ENCODE measurements around the gene MLKL.
"Not testable (repeated sequence)": the region's sequence is repeated elsewhere in the genome, so short reads cannot be mapped to it uniquely, and the experiment has no call there.

Gene MLKL

DNA sequence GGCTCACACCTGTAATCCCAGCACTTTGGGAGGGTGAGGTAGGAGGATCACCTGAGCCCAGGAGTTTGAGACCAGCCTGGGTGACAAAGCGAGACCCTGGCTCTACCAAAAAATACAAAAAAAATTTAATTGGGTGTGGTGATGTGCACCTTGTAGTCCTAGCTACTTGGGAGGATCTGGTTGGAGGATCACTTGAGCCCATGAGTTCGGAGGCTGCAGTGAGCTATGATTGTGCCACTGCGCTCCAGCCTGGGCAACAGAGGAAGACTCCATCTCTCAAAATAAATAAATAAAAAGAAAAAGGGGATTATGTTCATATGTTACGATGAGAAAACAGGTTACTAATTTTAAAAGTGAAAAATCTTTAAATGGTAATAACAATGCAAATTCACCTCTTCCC, 996 bp downstream of the MLKL start:
- DNase-seq (ENCODE audit: low read depth): no peak

DNA sequence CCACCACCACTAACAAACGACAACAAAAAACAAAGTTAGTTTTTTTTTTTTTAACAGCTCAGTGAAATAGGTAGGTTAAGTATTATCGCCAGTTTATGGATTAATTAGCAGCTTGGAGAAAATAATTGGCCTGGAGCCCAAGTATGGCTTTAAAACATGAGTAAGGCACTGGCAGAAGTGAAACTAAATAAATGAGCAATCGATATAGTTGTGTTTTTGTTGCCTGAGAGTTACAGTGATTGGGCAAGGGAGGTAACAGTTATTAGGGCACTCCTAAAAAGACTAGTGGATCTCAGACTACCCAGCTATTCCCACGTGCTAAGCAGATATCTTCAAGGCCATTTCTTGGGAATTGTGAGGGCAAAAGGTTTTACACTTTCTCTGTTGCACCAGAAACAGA, 2.4 kb downstream of the MLKL start:
- no peak for DNase-seq (ENCODE audit: low read depth)

DNA sequence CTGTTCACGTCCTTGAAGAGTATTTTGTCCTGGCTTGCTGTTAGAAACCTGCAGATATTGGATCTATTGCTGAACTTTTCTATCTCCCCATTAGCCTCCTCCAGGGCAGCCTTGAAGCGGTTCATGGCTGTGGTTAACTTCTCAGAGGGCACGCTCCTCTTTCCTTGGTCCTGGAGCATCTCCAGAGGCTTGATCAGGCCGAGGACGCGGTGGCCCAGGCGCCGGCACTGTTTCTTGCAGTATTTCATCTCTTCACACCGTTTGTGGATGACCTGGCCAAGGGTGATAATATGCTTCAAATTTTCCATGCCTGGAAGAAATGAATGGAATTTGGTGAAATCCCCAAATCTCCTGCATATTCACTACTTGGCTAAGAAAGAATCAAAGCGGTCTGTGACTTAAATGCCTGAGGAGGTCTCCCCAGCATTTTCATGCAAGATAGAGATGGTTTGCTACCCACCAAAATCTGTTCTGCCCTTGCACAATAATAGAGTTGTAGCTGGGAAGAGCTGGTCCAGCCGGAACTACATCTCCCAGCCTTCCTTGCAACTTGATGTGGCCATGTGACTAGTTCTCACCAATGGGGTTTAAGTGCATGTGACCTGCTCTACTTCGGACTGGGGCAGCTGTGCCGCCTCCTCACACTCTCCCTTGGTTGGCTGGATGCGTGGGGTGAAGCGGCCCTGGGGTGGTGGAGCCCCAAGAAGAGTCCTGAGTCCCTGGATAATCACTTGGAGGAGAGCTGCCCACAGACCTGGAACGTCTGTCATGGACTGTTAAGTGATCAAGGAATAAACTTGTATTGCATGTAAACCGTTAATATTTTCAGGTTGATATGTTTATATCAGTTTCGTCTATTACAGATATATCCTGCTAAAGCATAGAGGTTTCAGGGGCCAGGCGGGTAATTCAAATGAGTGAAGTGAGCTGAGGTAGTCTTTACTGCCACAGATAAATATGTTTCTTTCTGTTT, 4.9 kb downstream of the MLKL start:
- DNase-seq (ENCODE audit: low read depth): peak; percentile 33

DNA sequence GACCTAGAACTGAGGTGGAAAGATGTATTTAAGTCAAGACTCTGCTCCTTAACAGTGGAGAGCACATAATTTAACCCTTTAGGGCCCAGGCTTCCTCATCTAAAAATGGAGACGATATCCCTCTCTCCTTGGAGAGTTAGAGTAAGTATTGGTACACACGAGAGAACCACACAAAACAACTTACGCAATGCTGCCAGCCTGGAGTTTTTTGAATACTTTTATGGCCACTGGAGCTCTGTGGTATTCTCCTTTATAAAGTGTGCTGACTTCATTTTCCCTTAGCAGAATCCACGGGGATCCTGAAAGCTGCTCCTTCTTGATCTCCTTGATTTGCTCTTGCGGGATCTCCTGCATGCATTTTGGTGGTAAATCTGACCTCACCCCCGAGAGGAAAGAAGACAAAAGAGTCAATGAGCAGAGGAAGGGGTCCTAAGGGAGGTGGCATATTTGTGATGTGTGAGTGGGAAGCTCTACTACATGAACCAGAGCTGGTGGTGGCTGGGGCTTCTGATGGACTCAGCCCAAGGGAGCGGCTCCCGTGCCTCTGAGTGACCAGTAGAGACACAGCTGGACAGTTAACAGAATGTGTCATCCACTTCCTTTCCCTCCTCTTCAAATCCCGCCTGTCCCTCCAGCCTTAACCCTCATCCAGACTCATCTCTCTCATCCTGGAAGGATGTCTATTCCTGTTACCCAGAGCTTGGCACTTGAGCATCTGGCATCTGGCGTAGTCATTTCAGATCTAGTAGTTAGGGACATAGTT, 9.4 kb downstream of the MLKL start:
- no peak for DNase-seq (ENCODE audit: low read depth)

DNA sequence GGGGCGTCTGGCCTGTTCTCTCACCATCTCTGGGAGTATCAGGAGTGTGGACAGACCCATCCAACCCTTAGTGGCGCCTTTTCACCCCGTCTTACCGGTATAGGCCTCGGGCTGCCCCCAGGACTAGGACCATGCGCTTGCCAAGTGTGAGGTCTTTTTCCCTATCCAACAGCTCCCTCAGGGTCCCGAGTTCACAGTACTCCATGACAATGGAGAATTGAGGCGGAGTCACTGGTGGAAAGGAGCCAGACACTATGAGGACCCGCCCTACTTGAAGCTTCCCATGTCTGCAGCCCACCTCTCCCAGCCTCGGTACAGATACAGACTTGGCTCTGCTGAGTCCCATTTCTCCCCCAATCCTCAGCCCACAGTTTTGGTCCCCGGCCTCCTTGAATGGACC, 18.1 kb downstream of the MLKL start:
- no peak for DNase-seq (ENCODE audit: low read depth)

DNA sequence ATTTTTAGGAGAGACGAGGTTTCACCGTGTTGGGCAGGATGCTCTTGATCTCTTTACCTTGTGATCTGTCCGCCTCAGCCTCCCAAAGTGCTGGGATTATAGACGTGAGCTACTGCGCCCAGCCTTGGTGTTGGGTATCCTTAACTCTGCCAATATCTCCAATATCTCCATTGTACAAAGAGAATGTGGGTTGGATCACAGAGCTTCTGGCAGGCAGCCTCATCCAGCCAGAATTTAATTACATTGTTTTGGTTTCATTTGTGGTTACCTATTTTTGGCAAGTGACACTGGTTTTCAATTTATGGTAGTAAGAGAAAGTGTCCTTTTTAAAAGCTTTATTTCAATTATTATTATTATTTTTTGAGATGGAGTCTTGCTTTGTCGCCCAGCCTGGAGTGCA, 20.0 kb downstream of the MLKL start:
- DNase-seq (ENCODE audit: low read depth): no peak

DNA sequence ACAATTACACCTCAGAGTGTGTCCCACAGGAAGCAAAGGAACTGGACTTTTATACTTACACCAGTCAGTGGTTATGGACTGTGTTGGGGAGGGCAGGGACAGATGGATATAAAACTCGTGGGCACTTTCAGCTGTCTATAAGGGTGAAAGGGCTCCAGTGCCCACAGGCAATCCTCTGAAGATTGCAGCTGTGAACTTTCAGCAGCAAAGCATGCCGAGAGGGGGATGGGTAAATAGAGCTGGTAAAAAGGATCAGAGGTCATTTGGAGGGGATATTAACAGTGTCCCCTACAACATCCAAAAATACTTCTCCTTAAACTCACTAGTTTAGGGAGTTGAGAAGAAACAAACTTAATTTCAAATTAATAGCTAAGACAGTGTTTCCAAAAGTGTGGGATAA, 20.7 kb downstream of the MLKL start:
- no peak for DNase-seq (ENCODE audit: low read depth)

DNA sequence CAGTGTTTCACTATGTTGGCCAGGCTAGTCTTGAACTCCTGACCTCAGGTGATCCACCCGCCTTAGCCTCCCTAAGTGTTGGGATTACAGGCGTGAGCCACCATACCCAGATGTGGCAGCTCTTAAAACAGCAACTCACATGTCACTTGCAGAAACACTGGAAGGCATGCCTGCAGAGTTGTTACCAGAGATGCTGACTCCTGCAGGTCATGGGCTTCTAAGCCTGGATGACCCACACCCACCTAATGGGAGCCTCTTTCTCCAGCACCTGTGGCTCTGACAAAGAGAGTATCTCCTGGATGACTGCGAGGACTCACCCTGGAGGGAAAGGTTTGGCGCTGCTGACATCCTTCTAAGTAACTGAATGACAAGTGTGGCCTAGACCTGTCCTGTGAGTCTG, 22.8 kb downstream of the MLKL start:
- no peak for DNase-seq (ENCODE audit: low read depth)

DNA sequence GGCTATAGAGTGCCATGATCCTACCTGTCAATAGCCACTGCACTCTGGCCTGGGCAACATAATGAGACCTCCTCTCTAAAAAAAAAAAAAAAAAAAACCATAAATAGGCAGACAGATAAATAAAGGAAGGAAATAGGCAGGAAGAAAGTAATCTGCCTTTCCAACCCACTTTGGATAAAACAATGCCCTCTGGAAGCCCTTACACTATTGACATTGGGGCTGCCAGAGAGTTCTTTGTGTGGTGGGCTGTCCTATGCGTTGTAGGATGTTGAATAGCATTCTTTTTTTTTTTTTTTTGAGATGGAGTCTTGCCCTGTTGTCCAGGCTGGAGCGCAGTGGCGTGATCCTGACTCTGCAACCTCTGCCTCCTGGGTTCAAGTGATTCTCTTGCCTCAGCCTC, 26.8 kb downstream of the MLKL start:
- DNase-seq (ENCODE audit: low read depth): no peak

DNA sequence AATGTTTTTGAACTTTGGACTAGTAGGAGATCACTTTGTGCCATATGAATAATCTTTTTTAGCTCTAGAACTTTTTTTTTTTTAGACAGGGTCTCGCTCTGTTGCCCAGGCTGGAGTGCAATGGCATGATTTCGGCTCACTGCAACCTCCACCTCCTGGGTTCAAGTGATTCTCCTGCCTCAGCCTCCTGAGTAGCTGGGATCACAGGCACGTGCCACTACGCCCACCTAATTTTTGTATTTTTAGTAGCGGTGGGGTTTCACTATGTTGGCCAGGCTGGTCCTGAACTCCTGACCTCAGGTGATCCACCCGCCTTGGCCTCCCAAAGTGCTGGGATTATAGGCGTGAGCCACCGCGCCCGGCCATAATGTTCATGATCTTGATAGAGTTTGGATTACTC, 31.8 kb downstream of the MLKL start:
- DNase-seq (ENCODE audit: low read depth): not testable (repeated sequence)

DNA sequence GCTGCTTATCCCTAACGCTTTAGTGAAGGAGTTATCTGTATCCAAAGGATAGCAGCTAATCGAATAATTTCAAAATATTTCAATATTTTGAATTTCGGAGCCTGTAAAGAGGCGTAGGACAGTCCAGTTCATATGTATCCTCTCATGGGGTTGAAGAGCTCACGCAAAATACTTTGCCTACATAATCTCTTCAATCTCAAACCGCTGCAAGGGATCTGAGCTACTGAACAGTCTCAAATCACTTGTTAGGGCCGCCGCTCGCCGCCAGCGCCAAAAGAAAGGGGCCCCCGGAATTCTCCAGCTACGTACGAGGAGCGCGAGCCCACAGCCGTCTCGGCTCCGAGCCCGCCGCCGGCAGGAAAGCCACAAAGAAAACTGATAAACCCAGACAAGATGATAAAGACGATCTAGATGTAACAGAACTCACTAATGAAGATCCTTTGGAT, 33.4 kb downstream of the MLKL start:
- peak; percentile 14 for DNase-seq (ENCODE audit: low read depth)

DNA sequence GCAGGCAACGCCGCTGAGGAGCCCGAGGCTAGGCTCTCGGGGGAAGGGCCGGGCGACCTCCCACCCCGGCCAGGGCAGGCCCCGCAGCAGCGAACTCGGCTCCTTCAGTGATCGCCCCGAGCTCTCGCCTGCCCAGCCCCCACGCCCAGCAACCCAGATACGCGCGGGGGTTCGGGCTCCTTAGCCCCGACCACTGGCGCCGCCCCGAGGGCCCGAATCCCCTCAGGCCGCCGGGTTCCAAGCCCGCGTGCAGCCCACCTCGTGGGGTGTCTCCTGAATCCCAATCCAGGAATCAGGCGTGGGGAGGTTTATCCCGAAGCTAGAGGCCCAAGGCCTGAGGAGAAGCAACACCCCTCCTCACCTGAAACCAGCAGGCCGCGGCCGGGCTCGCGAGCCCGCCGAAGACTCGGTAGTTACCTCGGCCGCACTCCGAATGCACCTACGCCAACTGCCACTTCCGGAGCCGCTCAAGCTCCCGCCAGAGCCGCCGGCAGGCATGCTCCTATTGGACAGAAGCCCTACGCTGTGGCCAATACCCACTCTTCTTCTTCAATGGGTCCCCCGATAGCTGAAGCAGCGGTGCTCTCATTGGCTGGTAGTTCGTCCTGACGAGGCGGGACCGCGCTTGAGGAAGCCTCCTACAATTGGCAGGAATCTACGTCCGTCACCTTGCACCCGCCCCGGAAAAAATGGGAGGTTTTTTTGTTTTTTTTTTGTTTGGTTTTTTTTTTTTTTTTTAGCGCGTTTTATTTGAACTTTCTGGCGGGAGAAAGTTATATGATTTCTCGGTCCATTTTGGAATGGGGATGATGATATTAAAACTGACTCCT, 34.0 kb downstream of the MLKL start, which contains the start of gene RFWD3:
Gene RFWD3 (minus strand): TSS at position 453 of the 830 bp plus-strand sequence. CDS start 5,428 bp downstream, outside the sequence.
- peak; percentile 90 for DNase-seq (ENCODE audit: low read depth)

DNA sequence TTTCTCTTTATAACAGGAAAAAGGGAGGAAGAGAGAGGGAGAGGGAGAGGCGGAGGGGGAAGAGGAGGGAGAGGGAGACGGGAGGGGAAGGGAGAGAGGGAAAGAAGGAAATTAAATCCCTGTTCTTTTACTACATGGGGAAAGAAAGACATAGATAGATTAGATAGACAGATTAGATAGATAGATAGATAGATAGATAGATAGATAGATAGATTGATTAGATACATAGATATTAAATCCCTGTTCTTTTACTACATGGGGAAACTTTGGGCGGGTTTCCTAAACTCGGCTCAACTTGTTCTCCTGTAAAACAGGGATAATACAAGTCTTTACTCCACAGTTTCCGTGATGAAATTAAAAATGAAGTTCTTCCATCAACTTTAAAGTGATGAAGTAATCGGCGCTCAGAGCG, 34.6 kb downstream of the MLKL start:
- no peak for DNase-seq (ENCODE audit: low read depth)

DNA sequence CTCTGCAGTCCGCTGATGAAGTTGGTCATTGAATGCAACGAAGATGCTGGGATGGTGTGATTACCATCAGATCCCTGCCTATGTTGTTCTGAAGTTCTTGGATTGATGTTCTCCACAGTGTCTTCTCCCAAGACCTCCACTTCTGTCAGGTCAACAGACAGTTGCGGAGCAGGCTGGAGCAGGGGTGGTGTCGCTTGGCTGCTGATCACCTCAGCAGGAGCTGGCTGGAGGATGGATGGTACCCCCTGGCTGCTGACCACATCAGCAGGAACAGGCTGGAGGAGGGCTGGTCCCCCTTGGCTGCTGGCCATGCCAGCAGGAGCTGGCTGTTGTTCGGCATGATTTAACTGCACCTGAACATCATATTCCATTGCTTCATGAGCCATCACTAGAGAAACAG, 39.6 kb downstream of the MLKL start:
- DNase-seq (ENCODE audit: low read depth): no peak

DNA sequence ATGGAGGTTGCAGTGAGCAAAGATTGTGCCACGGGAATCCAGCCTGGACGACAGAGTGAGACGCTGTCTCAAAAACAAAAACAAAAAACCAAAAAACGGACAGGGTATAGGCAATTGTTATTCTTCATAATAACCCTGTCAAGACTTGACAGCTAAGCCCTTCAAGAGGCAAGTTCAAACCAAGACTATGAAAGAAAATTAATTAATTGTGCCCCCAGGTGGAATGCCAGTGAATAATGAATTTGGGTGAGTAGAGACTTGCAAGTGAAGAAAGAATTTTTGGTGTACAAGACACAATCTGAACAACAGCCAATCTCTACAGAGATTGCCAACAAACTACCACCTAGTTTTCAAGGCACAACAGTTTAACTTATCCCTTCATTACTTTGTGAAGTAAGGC, 40.3 kb downstream of the MLKL start:
- no peak for DNase-seq (ENCODE audit: low read depth)

DNA sequence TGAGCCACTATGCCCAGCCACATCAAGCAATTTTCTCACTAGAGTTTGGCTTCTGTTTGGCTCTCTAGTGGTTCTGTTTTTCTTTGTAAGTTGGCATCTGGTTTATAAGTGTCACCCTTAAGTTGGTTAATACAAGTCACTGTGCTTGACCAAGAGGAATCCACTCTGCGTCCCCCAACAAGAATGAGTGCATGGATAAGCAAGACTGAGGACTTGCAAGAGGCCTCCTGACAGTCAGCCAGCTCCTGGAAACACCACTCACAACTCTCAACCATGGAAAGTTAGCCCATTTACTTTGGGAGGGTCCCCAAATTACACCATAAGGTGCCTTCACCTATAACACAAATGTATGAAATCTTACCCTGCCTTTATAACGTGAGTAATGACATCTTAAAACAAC, 41.6 kb downstream of the MLKL start:
- no peak for DNase-seq (ENCODE audit: low read depth)

DNA sequence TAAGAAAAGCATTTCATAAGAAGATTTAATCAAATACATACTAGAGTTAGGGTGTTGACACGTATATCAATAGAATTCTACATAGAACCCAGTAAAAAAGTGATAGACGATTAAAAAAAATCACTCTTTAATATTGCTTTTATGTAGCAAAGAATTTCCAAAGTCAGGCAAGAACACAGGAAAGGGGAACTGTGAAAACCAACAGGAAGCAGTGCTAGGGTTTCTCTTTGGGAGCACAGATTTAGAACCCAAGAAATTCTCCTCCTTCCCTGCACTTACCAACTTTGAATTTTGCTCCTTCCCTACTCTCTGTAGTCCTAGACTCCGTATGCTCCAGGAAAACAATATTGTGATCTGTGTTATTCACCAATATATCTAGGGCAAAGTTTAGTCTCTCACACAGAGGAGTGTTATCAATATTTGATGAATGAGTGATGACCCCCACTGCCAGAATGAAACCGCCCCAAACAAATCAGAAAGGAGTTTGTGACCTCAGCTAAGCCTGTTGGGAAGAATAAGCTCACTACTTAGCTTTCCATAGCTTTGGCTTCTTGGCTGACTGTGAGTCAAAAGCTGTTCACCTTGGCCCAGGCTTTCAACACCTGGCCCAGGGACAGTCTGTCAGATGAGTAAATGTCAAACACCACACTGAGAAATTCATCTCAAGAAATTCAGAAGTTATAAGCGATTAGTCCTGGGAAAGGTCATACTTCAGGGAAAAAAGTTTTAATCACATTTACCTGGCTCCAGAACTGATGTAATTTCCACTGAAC, 42.6 kb downstream of the MLKL start:
- DNase-seq (ENCODE audit: low read depth): no peak

DNA sequence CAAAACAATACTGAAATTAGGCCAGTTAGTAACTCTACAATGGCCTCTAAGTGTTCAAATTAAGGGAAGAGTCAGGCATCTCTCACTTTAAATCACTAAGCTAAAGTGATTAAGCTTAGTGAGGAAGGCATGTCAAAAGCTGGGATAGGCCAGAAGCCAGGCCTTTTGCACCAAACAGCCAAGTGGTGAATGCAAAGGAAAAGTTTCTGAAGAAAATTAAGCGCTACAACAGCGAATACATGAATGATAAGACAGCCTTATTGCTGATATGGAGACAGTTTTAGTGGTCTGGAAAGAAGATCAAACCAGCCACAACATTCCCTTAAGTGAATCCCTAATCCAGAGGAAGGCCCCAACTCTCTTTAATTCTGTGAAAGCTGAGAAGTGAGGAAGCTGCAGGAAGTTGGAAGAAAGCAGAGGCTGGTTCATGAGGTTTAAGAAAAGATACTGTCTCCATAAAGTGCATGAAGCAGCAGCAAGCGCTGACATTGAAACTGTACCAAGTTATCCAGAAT, 46.1 kb downstream of the MLKL start:
- no peak for DNase-seq (ENCODE audit: low read depth)

DNA sequence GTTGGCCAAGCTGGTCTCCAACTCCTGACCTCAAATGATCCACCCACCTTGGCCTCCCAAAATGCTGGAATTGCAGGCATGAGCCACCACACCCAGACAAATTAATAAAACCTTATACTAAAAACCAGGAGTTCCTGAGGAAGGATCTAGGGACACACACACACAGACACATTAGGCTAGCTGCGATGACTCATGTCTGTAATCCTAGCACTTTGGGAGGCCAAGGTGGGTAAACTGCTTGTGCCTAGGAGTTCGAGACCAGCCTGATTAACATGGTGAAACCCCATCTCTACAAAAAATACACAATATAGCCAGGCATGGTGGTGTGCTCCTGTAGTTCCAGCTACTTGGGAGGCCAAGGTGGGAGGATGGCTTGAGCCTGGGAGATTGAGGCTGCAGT, 47.8 kb downstream of the MLKL start:
- DNase-seq (ENCODE audit: low read depth): not testable (repeated sequence)

DNA sequence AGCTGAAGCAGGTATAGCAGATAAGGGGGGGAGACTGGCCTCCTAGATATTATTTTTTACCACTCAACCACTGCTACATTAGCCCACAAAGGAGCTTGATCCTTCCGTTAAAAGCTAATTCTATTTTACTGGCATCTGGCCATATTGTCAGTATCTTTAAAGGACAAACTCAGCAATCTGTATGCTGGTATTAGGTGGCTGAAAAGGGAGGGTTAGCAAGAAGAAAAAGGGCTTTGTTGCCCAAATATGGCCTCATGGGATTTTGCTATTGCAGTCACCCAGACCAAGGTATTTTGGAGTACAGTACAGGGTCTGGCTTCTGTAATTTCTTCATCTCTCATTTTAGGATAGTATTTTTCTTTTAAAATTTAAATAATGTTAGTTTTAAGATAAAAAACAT, 48.4 kb downstream of the MLKL start:
- no peak for DNase-seq (ENCODE audit: low read depth)

DNA sequence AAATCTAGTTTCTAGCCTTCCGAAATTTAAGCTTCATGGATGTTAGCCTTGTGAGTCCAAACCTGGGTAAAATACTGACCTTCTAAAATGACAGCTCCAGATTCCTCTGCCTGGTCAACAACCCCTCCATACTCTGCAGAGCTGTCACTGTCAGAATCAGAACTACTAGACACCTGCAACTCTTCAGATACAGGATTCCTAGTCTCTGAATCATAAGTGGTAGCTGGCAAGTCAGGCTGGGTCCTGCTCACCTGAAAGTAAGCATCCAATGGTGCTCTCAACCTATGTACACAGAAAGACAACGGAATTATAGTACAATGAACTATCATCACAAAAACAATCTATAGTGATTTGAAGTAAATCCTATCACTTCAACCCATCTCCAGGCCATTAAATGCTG, 48.8 kb downstream of the MLKL start:
- DNase-seq (ENCODE audit: low read depth): no peak

Measured in stimulated activated CD8-positive, alpha-beta memory T cell treated with anti-CD3 and anti-CD28 coated beads, Interleukin-4, amount 100 ng/mL, for 24 hours (primary cell).